ENCODE data around the gene LAMTOR5.

DNA sequence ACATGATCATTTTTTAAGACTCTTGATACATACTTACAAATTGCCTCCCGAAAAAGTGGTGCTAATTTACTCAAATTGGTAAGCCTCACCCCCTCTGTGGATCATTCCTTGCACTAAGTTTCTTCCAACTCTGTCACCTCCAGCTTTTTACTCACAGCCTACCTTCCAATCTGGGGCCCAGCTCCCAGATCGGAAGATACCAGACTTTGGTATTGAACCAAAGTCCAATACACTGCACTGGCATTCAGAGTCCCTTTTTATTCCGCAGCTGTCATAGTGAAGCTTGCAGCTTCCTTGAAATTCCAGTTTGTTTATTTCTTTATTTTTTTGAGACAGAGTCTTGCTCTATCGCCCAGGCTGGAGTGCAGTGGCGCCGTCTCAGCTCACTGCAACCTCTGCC is 1.8 kb upstream of the LAMTOR5 start:
- TF ChIP-seq, protein P1, sequence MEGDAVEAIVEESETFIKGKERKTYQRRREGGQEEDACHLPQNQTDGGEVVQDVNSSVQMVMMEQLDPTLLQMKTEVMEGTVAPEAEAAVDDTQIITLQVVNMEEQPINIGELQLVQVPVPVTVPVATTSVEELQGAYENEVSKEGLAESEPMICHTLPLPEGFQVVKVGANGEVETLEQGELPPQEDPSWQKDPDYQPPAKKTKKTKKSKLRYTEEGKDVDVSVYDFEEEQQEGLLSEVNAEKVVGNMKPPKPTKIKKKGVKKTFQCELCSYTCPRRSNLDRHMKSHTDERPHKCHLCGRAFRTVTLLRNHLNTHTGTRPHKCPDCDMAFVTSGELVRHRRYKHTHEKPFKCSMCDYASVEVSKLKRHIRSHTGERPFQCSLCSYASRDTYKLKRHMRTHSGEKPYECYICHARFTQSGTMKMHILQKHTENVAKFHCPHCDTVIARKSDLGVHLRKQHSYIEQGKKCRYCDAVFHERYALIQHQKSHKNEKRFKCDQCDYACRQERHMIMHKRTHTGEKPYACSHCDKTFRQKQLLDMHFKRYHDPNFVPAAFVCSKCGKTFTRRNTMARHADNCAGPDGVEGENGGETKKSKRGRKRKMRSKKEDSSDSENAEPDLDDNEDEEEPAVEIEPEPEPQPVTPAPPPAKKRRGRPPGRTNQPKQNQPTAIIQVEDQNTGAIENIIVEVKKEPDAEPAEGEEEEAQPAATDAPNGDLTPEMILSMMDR (IDR thresholded peaks at IDR 0.05), result no peak
- no peak for TF ChIP-seq POLR2A (IDR thresholded peaks at IDR 0.05)
